ENCODE results near the gene BARHL2.

BARHL2 gene

GRCh38 chr1:90724926-90725656, 8.0 kb upstream of the BARHL2 start:
- DNase-seq (ENCODE audit: low read depth in 2 of 2, low spot score in 1 of 2), result no peak

DNA sequence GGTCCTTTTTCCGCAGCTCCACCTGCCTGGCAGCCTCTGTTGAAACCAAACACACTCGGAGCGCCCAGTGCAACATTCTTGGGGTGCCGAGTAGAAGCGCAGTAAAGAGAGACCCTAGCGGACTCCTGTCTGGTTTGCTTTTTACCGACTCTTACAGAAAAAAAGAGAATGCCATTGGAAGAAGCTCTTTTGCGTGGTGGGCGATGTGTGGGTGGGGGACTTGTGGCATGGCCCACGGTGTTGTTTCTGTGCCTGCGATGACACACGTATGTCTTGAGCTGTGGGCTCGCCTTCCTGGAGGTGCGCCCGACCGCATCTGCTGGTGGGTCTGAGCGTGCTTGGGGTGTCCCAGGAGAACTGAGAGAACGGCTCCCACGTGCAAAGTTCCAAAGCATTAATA, 7.3 kb upstream of the BARHL2 start:
- DNase-seq (ENCODE audit: low read depth in 2 of 2, low spot score in 1 of 2), result no peak

DNA sequence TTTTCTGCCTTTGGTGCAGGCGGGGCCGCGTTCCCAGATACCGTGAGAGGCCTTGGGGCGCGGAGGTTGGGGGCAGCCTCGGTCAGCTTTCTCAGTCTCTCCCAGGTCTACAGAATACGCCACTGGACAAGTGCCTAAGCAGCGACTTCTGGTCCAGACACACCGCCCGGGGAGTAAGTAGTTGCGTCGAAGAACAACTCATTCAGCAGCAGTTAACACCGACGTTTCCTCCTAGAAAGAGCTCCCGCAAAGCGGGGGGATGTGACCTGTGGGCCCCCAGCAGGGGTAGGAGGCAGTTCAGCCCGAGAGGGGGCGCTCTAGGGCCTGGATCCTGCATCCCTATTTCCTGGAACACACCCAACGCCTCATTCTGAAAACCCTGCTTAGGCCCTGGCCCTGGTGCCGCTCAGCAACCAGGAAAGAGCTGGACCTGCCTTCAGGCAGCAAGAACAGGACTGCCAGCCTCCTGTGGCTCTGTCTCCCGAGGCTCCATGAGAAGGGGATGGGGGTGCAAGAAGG, 6.5 kb upstream of the BARHL2 start:
- DNase-seq (ENCODE audit: low read depth in 2 of 2, low spot score in 1 of 2), result no peak

DNA sequence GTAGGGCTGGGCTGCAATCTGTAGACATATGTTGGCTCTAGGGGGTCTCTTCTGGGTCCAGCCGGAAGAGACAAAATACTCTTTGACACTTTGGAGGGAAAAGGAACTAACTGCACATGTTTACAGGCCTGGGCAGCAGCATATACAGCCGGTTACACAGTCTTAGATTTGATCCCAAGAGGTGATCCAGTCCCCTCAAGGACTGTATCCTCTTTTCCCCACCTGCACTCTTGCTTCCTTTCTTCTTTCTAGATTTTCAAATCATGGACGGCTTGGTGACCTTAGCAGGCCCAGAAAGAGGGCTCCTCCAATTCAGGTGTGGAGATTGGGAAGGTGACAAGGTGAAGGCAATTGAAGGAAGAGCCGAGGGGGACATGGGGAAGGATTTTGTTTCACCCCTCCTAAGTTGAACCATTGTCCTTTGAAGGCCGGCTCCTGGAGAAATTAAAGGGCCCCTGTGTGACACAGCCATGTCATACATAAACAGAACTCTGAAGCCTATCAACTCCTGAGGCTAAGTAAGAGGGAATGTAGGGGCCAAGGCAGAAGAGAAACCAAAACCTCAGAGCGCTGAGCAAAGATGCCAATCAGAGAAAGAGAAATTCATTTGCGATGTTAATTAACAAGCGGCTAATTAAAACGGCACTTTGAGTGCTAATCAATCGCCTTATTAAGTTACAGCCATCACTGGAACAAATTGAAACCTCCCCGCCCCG, 5.9 kb upstream of the BARHL2 start:
- no peak for DNase-seq (ENCODE audit: low read depth in 2 of 2, low spot score in 1 of 2)

DNA sequence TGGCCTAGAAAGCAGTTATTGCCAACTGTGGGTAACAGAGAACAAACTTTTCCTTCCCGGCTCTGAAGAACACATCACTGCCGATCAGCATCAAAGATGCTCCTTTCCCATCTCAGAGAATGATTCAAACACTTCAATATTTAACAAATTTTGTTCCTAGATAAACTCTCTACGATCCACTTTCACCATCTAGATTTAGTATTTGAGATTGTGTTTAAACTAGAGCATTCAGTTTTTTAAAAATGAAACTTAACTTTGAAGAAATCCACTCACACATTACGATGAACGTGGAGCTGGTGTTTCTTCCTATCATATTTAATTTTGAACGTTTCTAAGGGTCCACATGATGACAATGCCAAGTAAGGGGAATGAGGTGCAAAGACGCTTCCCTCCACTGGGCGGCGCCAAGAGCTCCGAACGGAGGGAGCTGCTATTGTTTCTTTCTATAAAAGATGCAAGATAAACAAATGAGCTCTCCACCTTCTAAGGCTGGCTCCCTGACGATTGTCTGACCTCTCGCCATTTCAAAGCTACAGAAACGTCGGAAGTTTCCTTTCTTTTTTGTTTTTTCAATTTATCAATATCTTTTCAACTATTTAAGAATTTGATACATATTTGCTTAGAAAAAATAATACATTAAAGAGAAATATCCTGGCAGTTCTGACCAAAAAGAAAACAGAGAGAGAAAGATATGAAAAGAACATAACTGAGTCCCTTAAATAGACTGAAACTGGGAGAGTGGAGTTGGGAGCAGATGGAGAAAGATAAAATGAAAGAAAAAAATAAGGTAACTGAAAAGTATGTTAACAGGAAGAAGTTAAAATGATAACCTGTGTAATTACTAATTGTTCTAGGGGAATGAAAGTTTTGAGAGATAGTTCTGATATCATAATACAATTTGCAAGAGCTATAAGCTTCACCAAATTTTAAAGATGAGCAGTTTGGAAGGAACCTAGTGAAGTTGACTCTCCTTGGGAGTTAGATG, 4.4 kb upstream of the BARHL2 start:
- peak in 1 of 2 donors; percentile 16 for DNase-seq (ENCODE audit: low read depth in 2 of 2, low spot score in 1 of 2)

- no peak for DNase-seq (ENCODE audit: low read depth in 2 of 2, low spot score in 1 of 2)
These were observed 3.1 kb upstream of the BARHL2 start for GRCh38 chr1:90720145-90720636.

DNA sequence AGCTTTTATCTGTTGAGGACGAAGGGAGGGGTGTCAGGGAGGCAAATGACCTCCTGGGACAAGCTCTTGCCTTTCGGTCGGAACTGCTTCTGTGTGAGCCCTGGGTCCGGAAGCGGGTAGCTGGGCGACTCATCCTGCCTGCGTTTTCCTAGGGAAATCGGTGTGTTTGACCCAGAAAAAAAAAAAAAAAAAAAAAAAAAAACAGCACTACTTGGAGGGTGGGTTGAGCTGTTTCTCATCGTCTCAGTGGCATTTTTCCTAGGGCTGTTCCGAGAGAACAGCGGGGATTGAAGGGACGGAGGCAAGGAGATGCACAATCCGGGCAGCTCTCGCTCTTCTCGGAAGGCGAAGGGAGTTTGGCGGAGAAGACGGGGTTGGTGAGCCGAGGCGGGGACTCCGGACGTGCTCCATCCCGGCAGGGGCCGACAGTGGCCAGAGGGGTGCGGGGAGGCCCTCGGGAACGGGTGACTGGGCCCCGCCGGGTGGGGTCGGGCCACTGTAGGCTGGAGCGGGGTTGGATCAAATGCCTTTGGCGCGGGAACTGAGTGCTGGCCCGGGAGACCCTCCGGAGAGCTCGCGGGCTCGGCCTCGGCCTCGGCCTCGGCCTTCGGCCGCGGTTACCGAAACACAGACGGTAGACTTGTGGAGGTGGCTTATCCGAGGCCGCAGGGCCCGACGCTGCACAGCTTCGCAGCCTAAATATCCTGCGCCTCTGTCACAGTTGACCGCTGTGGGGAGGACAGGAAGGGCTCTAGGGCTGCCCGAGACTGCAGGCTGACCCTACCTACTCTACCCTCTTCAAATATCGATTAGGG, 2.4 kb upstream of the BARHL2 start:
- no peak for DNase-seq (ENCODE audit: low read depth in 2 of 2, low spot score in 1 of 2)

DNA sequence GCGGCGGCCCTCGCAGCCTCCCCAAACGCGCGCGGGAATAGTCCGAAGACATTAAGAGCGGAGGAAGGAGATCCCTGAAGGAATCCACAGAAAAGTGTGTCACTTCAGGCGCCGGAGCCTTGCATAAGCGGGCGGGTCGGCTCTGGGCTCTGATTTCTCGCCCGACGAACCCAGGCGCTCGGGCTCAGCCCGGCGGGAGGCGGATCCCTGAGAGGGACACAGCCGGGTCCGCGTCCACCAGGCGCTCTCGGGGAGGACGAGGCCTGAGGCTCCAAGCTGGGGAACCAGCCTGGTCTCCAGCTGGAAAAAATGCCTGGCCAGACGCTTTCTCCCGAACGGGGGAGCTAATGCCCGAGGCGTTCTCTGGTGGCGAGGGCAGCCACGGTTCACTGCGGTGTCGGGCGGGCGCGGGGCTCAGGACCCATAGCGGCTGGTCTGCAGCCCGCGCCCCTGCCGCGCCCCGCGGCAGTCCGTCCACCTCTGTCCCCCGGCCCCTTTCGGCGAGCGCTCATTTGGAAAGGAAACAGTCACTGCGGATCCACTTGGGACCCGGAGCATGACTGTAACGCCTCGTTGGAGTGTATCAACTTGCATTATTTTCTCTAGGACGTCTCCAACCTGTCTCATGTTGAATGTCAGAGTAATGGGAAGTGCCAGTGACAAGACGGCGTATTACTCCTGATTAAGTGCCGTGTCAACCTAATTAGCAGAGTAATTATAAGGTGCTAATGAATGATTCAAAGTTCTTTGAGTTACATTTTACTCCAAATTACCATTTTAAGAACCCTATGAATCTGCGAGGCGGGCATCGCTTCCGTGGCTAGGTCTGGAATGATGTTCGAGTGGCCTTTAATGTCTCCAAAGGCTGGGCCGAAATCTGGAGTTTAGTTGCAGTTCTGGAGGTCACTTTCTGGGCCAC, 1.6 kb upstream of the BARHL2 start:
- no peak for DNase-seq (ENCODE audit: low read depth in 2 of 2, low spot score in 1 of 2)

DNA sequence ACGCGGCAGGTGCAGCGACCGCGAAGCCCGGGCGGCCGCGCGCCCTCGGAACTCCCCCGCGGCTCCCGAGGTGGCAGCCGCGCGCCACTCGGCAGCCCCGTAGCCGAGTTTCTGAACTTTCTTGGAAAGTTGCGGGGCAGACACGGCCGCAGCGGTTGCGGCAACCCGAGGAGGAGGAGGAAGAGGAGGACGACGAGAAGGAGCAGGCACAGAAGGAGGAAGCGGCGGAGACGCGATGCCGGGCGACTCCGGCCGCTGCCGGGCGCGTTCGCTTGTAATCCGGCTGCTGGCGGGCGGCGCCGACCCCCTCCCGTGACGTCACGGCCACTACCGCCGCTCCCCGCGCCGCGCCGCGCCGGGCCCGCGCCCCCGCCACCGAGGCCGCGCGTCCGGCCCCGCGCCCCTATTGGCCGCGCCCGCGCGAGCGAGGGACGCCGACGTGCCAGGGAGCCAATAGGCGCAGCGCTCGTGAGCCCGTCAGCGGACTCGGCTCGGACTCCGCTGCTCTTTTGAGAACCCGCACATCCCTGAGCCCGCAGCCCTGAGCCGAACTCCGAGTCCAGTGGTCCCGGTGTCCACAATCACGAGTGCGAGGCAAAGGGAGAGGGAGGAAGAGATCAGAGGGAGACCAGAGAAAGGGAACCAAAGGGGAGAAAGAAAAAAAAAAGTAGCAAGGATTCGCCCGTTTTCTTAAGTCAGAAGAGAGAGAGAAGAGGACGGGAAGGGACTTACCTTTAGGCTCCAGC, 736 bp upstream of the BARHL2 start:
- DNase-seq (ENCODE audit: low read depth in 2 of 2, low spot score in 1 of 2), result no peak

- no peak for DNase-seq (ENCODE audit: low read depth in 2 of 2, low spot score in 1 of 2)
These were observed 208 bp upstream of the BARHL2 start for GRCh38 chr1:90717356-90717664.

DNA sequence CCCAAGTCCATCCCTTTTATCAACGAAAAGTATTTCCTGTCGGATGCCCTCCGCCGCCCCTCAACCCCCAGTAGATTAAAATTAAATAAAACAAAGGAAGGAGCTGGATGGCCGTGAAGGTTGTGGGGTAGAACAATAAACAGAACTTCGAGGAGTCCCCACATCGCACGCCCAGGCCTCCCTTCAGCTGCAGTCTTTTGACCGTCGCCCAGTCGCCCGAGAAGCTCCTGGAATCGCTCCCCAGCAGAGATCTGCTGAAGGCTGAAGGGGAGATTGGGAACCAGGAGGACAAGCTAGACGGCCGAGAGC, 905 bp downstream of the BARHL2 start:
- DNase-seq (ENCODE audit: low read depth in 2 of 2, low spot score in 1 of 2), result no peak

GRCh38 chr1:90715309-90715708, 1.8 kb downstream of the BARHL2 start:
- no peak for DNase-seq (ENCODE audit: low read depth in 2 of 2, low spot score in 1 of 2)

GRCh38 chr1:90714521-90714951, 2.6 kb downstream of the BARHL2 start:
- DNase-seq (ENCODE audit: low read depth in 2 of 2, low spot score in 1 of 2), result no peak

DNA sequence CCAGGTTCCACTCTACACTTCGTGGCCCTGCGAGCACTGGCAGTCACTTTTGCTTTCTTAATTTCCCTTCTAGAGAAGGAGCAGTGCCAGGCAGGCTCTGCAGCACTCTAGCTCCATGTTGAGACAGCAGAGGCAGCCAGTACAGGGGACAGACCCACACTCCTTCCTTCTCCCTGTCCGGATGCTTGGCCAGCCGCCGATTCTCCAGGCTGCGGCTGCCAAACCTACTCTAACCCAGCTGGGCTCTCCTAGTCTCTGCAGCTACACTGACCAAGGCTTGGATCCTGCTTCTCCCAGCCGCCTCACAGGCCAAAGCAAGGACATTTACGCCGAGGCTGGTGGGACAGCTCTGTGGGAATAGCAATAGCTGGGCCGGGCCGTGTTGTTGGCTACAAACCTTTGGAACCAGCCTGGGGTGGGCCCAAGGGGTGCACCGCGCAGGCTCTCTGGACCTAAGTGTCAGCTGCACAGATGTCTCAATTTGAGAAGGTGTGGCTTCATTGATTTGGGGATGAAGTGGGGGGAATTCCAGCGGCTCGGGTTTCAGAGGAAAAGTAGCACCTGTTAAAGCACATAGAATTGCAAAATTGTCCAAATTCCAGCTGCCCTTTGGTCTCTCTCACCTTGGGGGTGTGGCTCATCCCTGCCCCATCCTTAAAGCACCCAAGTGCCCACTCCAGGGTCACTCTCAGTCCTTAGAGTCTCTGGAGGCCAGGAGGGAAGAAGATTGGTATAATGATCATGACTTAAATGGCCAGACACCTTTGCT, 3.2 kb downstream of the BARHL2 start:
- no peak for DNase-seq (ENCODE audit: low read depth in 2 of 2, low spot score in 1 of 2)

- DNase-seq (ENCODE audit: low read depth in 2 of 2, low spot score in 1 of 2), result no peak
These were observed 4.0 kb downstream of the BARHL2 start for GRCh38 chr1:90712915-90713730.

GRCh38 chr1:90712153-90712856, 4.8 kb downstream of the BARHL2 start:
- no peak for DNase-seq (ENCODE audit: low read depth in 2 of 2, low spot score in 1 of 2)

- DNase-seq (ENCODE audit: low read depth in 2 of 2, low spot score in 1 of 2), result no peak
These were observed 5.4 kb downstream of the BARHL2 start for GRCh38 chr1:90711696-90712095.
